Colonic mucosa (tissue), 4 donors: ENCODE measurements around the gene TOR1B. TPM values are rescaled to one million over a fixed set of nuclear protein-coding genes. Genes with fewer than 3 reads are reported as not detected.
"Not testable (repeated sequence)": the region's sequence is repeated elsewhere in the genome, so short reads cannot be mapped to it uniquely, and the experiment has no call there.

Experiments used
- DNase-seq: peaks from one replicate; pipeline ENCODE4 v3.0.0-alpha.2; 2020
- H3K27ac ChIP-seq: fragments of 200-600 bp; one replicate; pipeline ENCODE4 v1.8.0; 2021
- H3K27me3 ChIP-seq: fragments of 200-600 bp; one replicate; pipeline ENCODE4 v1.8.0; 2021
- H3K36me3 ChIP-seq: fragments of 200-600 bp; one replicate; pipeline ENCODE4 v1.8.0; 2021
- H3K4me1 ChIP-seq: fragments of 200-600 bp; one replicate; pipeline ENCODE4 v1.8.0; 2021; ENCODE audit warnings: mild to moderate bottlenecking
- H3K4me3 ChIP-seq: fragments of 200-600 bp; one replicate; pipeline ENCODE4 v1.8.0; 2021
- H3K9ac ChIP-seq, 2 donors: one replicate each; pipeline ENCODE4 v1.7.0; 2013; ENCODE audit warnings: control low read depth in 2 of 2, low read depth in 2 of 2, low read length in 2 of 2
- H3K9me3 ChIP-seq: fragments of 200-600 bp; one replicate; pipeline ENCODE4 v1.8.0; 2021
- intact Hi-C: fragments of 100-400 bp; cut with DNase I; formaldehyde crosslinking; loops from one replicate; pipeline ENCODE4 v1.14.1; 2022
- total RNA-seq, 2 donors: library from RNA; stranded (reverse); fragmentation: NEBNext Ultra II Directional in 1 of 2; extraction: Animal tissue kit (Norgen Biotek cat#: 25700) in 1 of 2; gene quantifications; one replicate each; pipeline ENCODE4 v1.2.1, GENCODE V29; 2021
- TF ChIP-seq, protein P1 (sequence below): fragments of 200-600 bp; IDR thresholded peaks from one replicate; pipeline ENCODE4 v1.8.0; 2022; ENCODE audit warnings: antibody characterized with exemption, mild to moderate bottlenecking
- donor health status: healthy.
- donor health status: DM: no; HTN: no; CAD: no.
- donor health status: DM: no; HTN: no; CAD: no.

Gene TOR1B
- total RNA-seq, 2 donors from 2014 or later, result 49.0 to 60.8 TPM

GRCh38 chr9:129759804-129760502, 43.0 kb upstream of the TOR1B start:
- no peak for DNase-seq
- Histone ChIP-seq H3K4me3 (no peak overlapping the region), H3K9me3 (no peaks in the 10 kb centered on the region), H3K36me3 (no peaks in the 10 kb centered on the region), H3K9ac (no peak overlapping the region), H3K27me3 (no peaks in the 10 kb centered on the region), H3K4me1 (peaks cover 7% of the 10 kb centered on the region), H3K27ac (no peak overlapping the region)
- TF ChIP-seq, protein P1, sequence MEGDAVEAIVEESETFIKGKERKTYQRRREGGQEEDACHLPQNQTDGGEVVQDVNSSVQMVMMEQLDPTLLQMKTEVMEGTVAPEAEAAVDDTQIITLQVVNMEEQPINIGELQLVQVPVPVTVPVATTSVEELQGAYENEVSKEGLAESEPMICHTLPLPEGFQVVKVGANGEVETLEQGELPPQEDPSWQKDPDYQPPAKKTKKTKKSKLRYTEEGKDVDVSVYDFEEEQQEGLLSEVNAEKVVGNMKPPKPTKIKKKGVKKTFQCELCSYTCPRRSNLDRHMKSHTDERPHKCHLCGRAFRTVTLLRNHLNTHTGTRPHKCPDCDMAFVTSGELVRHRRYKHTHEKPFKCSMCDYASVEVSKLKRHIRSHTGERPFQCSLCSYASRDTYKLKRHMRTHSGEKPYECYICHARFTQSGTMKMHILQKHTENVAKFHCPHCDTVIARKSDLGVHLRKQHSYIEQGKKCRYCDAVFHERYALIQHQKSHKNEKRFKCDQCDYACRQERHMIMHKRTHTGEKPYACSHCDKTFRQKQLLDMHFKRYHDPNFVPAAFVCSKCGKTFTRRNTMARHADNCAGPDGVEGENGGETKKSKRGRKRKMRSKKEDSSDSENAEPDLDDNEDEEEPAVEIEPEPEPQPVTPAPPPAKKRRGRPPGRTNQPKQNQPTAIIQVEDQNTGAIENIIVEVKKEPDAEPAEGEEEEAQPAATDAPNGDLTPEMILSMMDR, result no peak
- intact Hi-C loops, result no loop called here

GRCh38 chr9:129760784-129761183, 42.2 kb upstream of the TOR1B start:
- H3K4me1 ChIP-seq, H3K27me3 ChIP-seq, intact Hi-C loops, H3K4me3 ChIP-seq, H3K36me3 ChIP-seq, DNase-seq, H3K9me3 ChIP-seq, H3K9ac ChIP-seq: not testable (repeated sequence)
- H3K27ac ChIP-seq, result peak overlapping the region; percentile 83

GRCh38 chr9:129761293-129761900, 41.6 kb upstream of the TOR1B start:
- intact Hi-C loops, result no loop called here
- TF ChIP-seq, protein P1, result no peak
- Histone ChIP-seq H3K4me1 (peaks cover 7% of the 10 kb centered on the region), H3K36me3 (no peaks in the 10 kb centered on the region), H3K9ac (peak overlapping the region in 1 of 2 donors; percentile 42), H3K27me3 (no peaks in the 10 kb centered on the region), H3K4me3 (no peak overlapping the region), H3K27ac (peak overlapping the region; percentile 83), H3K9me3 (no peaks in the 10 kb centered on the region)
- peak; percentile 73 for DNase-seq

DNA sequence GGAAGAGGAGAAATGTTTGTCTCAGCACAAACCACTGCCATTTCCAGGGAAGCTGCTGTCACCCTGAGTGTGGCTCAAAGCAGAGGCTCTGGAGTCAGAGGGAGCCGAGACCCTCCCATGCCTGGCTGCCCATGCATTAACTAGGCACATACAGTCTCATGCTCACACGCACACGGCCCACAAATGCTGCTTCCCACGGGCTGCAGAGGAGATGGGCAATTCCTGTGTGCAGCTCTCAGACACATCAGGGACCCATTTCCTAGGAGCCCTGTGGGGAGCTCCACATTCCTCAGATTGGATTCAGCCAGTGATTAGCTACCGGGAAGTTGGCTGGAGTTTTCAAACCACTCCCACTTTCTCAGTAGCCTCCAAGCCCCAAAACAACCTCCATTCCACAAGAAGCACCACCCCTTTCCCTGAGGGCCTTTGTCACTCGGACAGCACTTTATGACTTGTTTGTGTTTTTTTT, 41.0 kb upstream of the TOR1B start:
- H3K9ac ChIP-seq, result peak overlapping the region in 1 of 2 donors; percentile 42
- peak; percentile 60 for DNase-seq
- peak overlapping the region; percentile 83 for H3K27ac ChIP-seq
- H3K4me3 ChIP-seq, result no peak overlapping the region
- no peaks in the 10 kb centered on the region for H3K27me3 ChIP-seq
- H3K9me3 ChIP-seq, result no peaks in the 10 kb centered on the region
- H3K4me1 ChIP-seq, result peaks cover 7% of the 10 kb centered on the region
- intact Hi-C loops, result no loop called here
- H3K36me3 ChIP-seq, result no peaks in the 10 kb centered on the region
- TF ChIP-seq, protein P1, result no peak

GRCh38 chr9:129762370-129762984, 40.5 kb upstream of the TOR1B start:
- peak overlapping the region; percentile 83 for H3K27ac ChIP-seq
- H3K4me3 ChIP-seq, H3K9me3 ChIP-seq, H3K27me3 ChIP-seq, H3K9ac ChIP-seq, H3K36me3 ChIP-seq, intact Hi-C loops, H3K4me1 ChIP-seq: not testable (repeated sequence)
- DNase-seq, result peak; percentile 60

GRCh38 chr9:129762985-129763926, 39.7 kb upstream of the TOR1B start:
- peak overlapping the region; percentile 83 for H3K27ac ChIP-seq
- intact Hi-C loops, result no loop called here
- no peaks in the 10 kb centered on the region for H3K27me3 ChIP-seq
- no peaks in the 10 kb centered on the region for H3K9me3 ChIP-seq
- TF ChIP-seq, protein P1, result no peak
- peaks cover 7% of the 10 kb centered on the region for H3K4me1 ChIP-seq
- H3K4me3 ChIP-seq, result no peak overlapping the region
- peak overlapping the region in 1 of 2 donors; percentile 5 for H3K9ac ChIP-seq
- no peaks in the 10 kb centered on the region for H3K36me3 ChIP-seq
- DNase-seq, result no peak
